HCT116 (cell line): ENCODE data around the gene PTH2. TPM values are rescaled to one million over a fixed set of nuclear protein-coding genes. Genes with fewer than 3 reads are reported as not detected.

Experiments used
- ATAC-seq: fragments of 200-7000 bp; cut with Tn5 transposase; 2 replicates; pipeline ENCODE4 v1.9.1; 2020; ENCODE audit warnings: mild to moderate bottlenecking, moderate library complexity
- BruUV-seq: library from RNA; stranded (reverse); fragments of 400-500 nt; replicated peaks from 2 replicates; lab custom pipeline; 2021; lab: Mats Ljungman, UMichigan
- CTCF ChIA-PET: fragments of 300-600 bp; sonication (Branson Sonifier 250); formaldehyde crosslinking; loops from one replicate; lab custom pipeline; 2021; ENCODE audit warnings: antibody characterized with exemption; lab: Charles Lee
- POLR2A ChIA-PET: fragments of 300-600, 350-600 bp; sonication (Branson Sonifier 250); formaldehyde crosslinking; loops from one replicate; lab custom pipeline; 2021; ENCODE audit warnings: antibody characterized with exemption; lab: Charles Lee
- RAD21 ChIA-PET, 2 experiments: fragments of 300-600 bp; sonication (Branson Sonifier 250); formaldehyde crosslinking; loops; one replicate each; lab custom pipeline; 2023; ENCODE audit warnings: low total read pairs in 2 of 2; ENCODE audit not compliant: uncharacterized antibody in 2 of 2, unreplicated experiment in 2 of 2, low non-redundant PET in 1 of 2; lab: Charles Lee
- DNase-seq: peaks from one replicate; pipeline ENCODE4 v3.0.0-alpha.2; 2010; ENCODE audit warnings: low read depth, low spot score
- H2AFZ ChIP-seq: fragments of 200-600 bp; shearing (Covaris generic), sonication (generic); 2 replicates; pipeline ENCODE4 v1.6.1; 2017; ENCODE audit warnings: low read depth, mixed run types, mixed read lengths, antibody characterized with exemption, low read length; ENCODE audit not compliant: poor library complexity, severe bottlenecking
- H3K27ac ChIP-seq: 2 replicates; pipeline ENCODE4 v1.5.1; 2012; ENCODE audit warnings: low read depth, low read length
- H3K27me3 ChIP-seq: fragments of 200-600 bp; sonication (generic); 2 replicates; pipeline ENCODE4 v1.6.1; 2016; ENCODE audit warnings: mixed run types, low read length, mixed read lengths; ENCODE audit not compliant: insufficient read depth
- H3K36me3 ChIP-seq, 2 experiments: fragments of 200-500 bp in 1 of 2; fragments of 200-600 bp in 1 of 2; sonication (Bioruptor generic) in 1 of 2; sonication (generic) in 1 of 2; 2 replicates each; pipeline versions ENCODE4 v1.5.1 to v1.6.1; 2014 to 2016; ENCODE audit warnings: low read length in 2 of 2, inconsistent platforms in 1 of 2, mixed read lengths in 1 of 2, mixed run types in 1 of 2; ENCODE audit not compliant: insufficient read depth in 2 of 2, control insufficient read depth in 1 of 2
- H3K4me1 ChIP-seq, 2 experiments: fragments of 200-600 bp in 1 of 2; sonication (generic) in 1 of 2; 2 replicates each; pipeline versions ENCODE4 v1.5.1 to v1.6.1; 2012 to 2017; ENCODE audit warnings: low read length in 2 of 2, inconsistent platforms in 1 of 2, mild to moderate bottlenecking in 1 of 2, mixed read lengths in 1 of 2, mixed run types in 1 of 2, moderate library complexity in 1 of 2; ENCODE audit not compliant: insufficient read depth in 2 of 2, control insufficient read depth in 1 of 2
- H3K4me2 ChIP-seq: fragments of 200-600 bp; sonication (generic); 2 replicates; pipeline ENCODE4 v1.6.1; 2017; ENCODE audit warnings: mixed run types, low read length, mixed read lengths
- H3K4me3 ChIP-seq, 2 experiments: fragments of 200-600 bp in 1 of 2; sonication (generic) in 1 of 2; replicated peaks in 1 of 2; 2 replicates each; pipeline ENCODE4 v1.5.1; 2011 to 2016; ENCODE audit warnings: low read length in 2 of 2, control low read depth in 1 of 2, low read depth in 1 of 2, mild to moderate bottlenecking in 1 of 2, mixed read lengths in 1 of 2, mixed run types in 1 of 2
- H3K79me2 ChIP-seq: fragments of 200-600 bp; sonication (generic); 2 replicates; pipeline ENCODE4 v1.6.1; 2017; ENCODE audit warnings: mild to moderate bottlenecking, mixed run types, low read length, moderate library complexity, mixed read lengths; ENCODE audit not compliant: insufficient read depth
- H3K9ac ChIP-seq: fragments of 200-600 bp; sonication (generic); 2 replicates; pipeline ENCODE4 v1.6.1; 2016; ENCODE audit warnings: low read length, mixed read lengths
- H3K9me2 ChIP-seq: fragments of 200-600 bp; sonication (generic), shearing (Covaris generic); 2 replicates; pipeline ENCODE4 v1.6.1; 2017; ENCODE audit warnings: mixed run types, mild to moderate bottlenecking, moderate library complexity; ENCODE audit not compliant: insufficient read depth
- H3K9me3 ChIP-seq, 2 experiments: fragments of 200-500 bp in 1 of 2; fragments of 200-600 bp in 1 of 2; sonication (Bioruptor generic) in 1 of 2; sonication (generic) in 1 of 2; 2 replicates each; pipeline ENCODE4 v1.6.1; 2014 to 2017; ENCODE audit warnings: low read length in 2 of 2, mixed read lengths in 2 of 2, inconsistent platforms in 1 of 2, low read depth in 1 of 2, mild to moderate bottlenecking in 1 of 2, mixed run types in 1 of 2, moderate library complexity in 1 of 2; ENCODE audit not compliant: control insufficient read depth in 1 of 2, insufficient read depth in 1 of 2
- H4K20me1 ChIP-seq: fragments of 200-600 bp; sonication (generic), shearing (Covaris generic); 2 replicates; pipeline ENCODE4 v1.6.1; 2017; ENCODE audit warnings: mixed run types, mild to moderate bottlenecking, moderate library complexity; ENCODE audit not compliant: insufficient read depth
- ATF3 ChIP-seq: IDR thresholded peaks from 2 replicates; pipeline ENCODE4 v1.6.1; 2012
- CBX3 ChIP-seq: IDR thresholded peaks from 2 replicates; pipeline ENCODE4 v1.6.1; 2012; ENCODE audit warnings: low read depth
- EGR1 ChIP-seq: IDR thresholded peaks from 2 replicates; pipeline ENCODE4 v1.6.1; 2012; ENCODE audit warnings: low read depth
- FOSL1 ChIP-seq: IDR thresholded peaks from 2 replicates; pipeline ENCODE4 v1.6.1; 2012; ENCODE audit warnings: low read depth
- JUND ChIP-seq: IDR thresholded peaks from 2 replicates; pipeline ENCODE4 v1.6.1; 2012
- MAX ChIP-seq: IDR thresholded peaks from 2 replicates; pipeline ENCODE4 v1.6.1; 2012
- POLR2AphosphoS5 ChIP-seq: IDR thresholded peaks from 2 replicates; pipeline ENCODE4 v1.6.1; 2011; ENCODE audit warnings: mild to moderate bottlenecking, low read depth, low read length, moderate library complexity
- SIN3A ChIP-seq: IDR thresholded peaks from 2 replicates; pipeline ENCODE4 v1.6.1; 2012; ENCODE audit warnings: low read depth
- SP1 ChIP-seq: IDR thresholded peaks from 2 replicates; pipeline ENCODE4 v1.6.1; 2012; ENCODE audit warnings: low read depth
- SRF ChIP-seq: IDR thresholded peaks from 2 replicates; pipeline ENCODE4 v1.6.1; 2012; ENCODE audit warnings: low read depth
- ZNF274 ChIP-seq: fragments of 200-500 bp; sonication (Bioruptor generic); IDR thresholded peaks from 2 replicates; pipeline ENCODE4 v1.6.1; 2014; ENCODE audit warnings: mild to moderate bottlenecking, low read depth, low read length, inconsistent platforms
- intact Hi-C: fragments of 100-400 bp; cut with micrococcal nuclease; formaldehyde crosslinking; loops from 2 replicates; pipeline ENCODE4 v1.10.0; 2022
- total RNA-seq: library from RNA; stranded (reverse); gene quantifications from one replicate; pipeline ENCODE4 v1.2.1, GENCODE V29; 2021; ENCODE audit not compliant: unreplicated experiment

PTH2 gene
- total RNA-seq, 1 experiment from 2014 or later, result 9.5 TPM

GRCh38 chr19:49409441-49410029 lies 13.7 kb downstream of the PTH2 start:
- H3K36me3 ChIP-seq, result no peaks in the 10 kb centered on the region
- H3K27ac ChIP-seq, result no peak overlapping the region
- peaks cover 2 to 15% of the 10 kb centered on the region in 2 experiments; a peak in 1 of 4 replicates for H3K4me1 ChIP-seq
- ChIA-PET CTCF (interaction anchor here (2.0 kb wide), 1 partner anchor 18 kb away, joined by 5 read pairs; no protein-coding TSS in a partner anchor), RAD21 (no interaction called here), POLR2A (interaction anchor here (1.0 to 1.1 kb wide), 2 partner anchors 17 to 44 kb away, joined by 3 to 5 read pairs; partner anchors contain the start of gene ALDH16A1)
- H4K20me1 ChIP-seq, result no peaks in the 10 kb centered on the region
- no peak overlapping the region for H3K9ac ChIP-seq
- H3K9me3 ChIP-seq, result no peaks in the 10 kb centered on the region
- no peak overlapping the region for H2AFZ ChIP-seq
- H3K79me2 ChIP-seq, result no peaks in the 10 kb centered on the region
- ATAC-seq (no peak), DNase-seq (no peak)
- H3K4me2 ChIP-seq, result 0 out of 2 replicates have a peak overlapping the region, but pooled peaks have one; percentile 12
- H3K4me3 ChIP-seq, result no peak overlapping the region
- no TSS peak for BruUV-seq
- TF ChIP-seq POLR2AphosphoS5, result no peak
- no peak for TF ChIP-seq ATF3
- TF ChIP-seq ZNF274, result no peak
- no peak for TF ChIP-seq SIN3A
- no peak for TF ChIP-seq EGR1
- no peak for TF ChIP-seq SP1
- no peak for TF ChIP-seq FOSL1
- TF ChIP-seq CBX3, result no peak
- TF ChIP-seq JUND, result no peak
- TF ChIP-seq SRF, result no peak
- no peak for TF ChIP-seq MAX
- intact Hi-C loops, result no loop called here
- H3K27me3 ChIP-seq, result no peaks in the 10 kb centered on the region
- no peaks in the 10 kb centered on the region for H3K9me2 ChIP-seq
